Measurements from ENCODE around the gene DEFB125.

GRCh38 chr20:112396-112795 lies 24.9 kb downstream of the DEFB125 start:
- no peak for TF ChIP-seq TCF7L2 (IDR thresholded peaks at IDR 0.05; ENCODE audit: low read depth, low read length)
- TF ChIP-seq CTCF (IDR thresholded peaks at IDR 0.05) = no peak
